Measurements from ENCODE around the gene RELN.
A peak's percentile ranks its signal among the peaks of the same experiment; 100 is the strongest.

Gene RELN

GRCh38 chr7:103877565-103877964, 111.9 kb downstream of the RELN start:
- Histone ChIP-seq H3K27me3 (ENCODE audit: control insufficient read depth, insufficient read depth, low read length) (no peaks in the 10 kb centered on the region), H3K36me3 (ENCODE audit: control insufficient read depth, insufficient read depth, low read length) (no peaks in the 10 kb centered on the region), H3K27ac (ENCODE audit: low read length) (no peak overlapping the region), H3K4me3 (ENCODE audit: low read length) (no peak overlapping the region), H3K4me1 (ENCODE audit: control insufficient read depth, insufficient read depth, low read length) (no peaks in the 10 kb centered on the region), H3K9me3 (ENCODE audit: control insufficient read depth, insufficient read depth, low read length) (no peaks in the 10 kb centered on the region)
- no CpG with 5 or more reads among the region's 3 CpGs for WGBS (ENCODE audit: insufficient coverage, insufficient read length)
- no peak for DNase-seq (ENCODE audit: low read depth, low spot score)

DNA sequence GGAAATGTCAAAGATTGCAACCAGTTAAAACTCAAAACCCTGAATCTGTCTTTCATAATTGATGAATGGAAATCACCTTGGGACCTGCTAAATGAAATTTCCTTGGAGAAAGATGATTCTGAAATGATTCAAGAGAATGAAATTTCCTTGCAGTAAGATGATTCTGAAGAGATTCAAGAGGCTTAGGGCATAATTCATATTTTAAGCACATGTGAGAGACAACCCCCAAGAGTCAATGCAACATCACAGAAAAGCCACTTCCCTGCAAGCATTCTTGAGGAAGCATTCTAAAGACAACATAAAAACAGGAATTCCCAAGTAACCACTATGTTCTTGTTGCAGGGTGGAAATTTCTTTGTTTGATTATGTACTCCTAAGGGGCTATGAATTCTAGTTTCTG, 113.7 kb downstream of the RELN start:
- Histone ChIP-seq H3K27ac (ENCODE audit: low read length) (no peak overlapping the region), H3K9me3 (ENCODE audit: control insufficient read depth, insufficient read depth, low read length) (no peaks in the 10 kb centered on the region), H3K4me1 (ENCODE audit: control insufficient read depth, insufficient read depth, low read length) (no peaks in the 10 kb centered on the region), H3K27me3 (ENCODE audit: control insufficient read depth, insufficient read depth, low read length) (no peaks in the 10 kb centered on the region), H3K4me3 (ENCODE audit: low read length) (no peak overlapping the region), H3K36me3 (ENCODE audit: control insufficient read depth, insufficient read depth, low read length) (no peaks in the 10 kb centered on the region)
- DNase-seq (ENCODE audit: low read depth, low spot score) = no peak

DNA sequence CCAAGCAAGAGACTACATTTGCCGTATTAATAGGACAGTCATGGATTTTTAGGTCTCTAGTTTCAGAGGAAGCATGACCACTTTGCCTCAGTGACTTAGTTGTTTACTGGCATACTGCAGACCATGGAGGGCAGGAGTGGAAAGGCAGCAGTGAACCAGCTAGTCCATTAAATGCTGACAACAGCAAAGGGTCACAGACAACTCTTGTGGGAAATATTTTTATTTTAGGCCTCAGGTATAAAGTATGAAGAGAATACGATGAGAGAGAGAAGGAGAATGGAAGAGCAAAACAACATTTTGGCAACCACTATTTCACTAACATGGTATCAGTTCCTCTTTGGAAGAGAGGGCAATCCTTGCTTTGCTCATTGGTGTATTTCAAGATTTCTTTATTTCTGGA, 118.0 kb downstream of the RELN start:
- Histone ChIP-seq H3K36me3 (ENCODE audit: control insufficient read depth, insufficient read depth, low read length) (no peaks in the 10 kb centered on the region), H3K4me3 (ENCODE audit: low read length) (no peak overlapping the region), H3K4me1 (ENCODE audit: control insufficient read depth, insufficient read depth, low read length) (no peaks in the 10 kb centered on the region), H3K27me3 (ENCODE audit: control insufficient read depth, insufficient read depth, low read length) (no peaks in the 10 kb centered on the region), H3K27ac (ENCODE audit: low read length) (no peak overlapping the region), H3K9me3 (ENCODE audit: control insufficient read depth, insufficient read depth, low read length) (no peaks in the 10 kb centered on the region)
- WGBS (ENCODE audit: insufficient coverage, insufficient read length) = no CpG with 5 or more reads among the region's 2 CpGs
- no peak for DNase-seq (ENCODE audit: low read depth, low spot score)

GRCh38 chr7:103870664-103871063, 118.8 kb downstream of the RELN start:
- H3K4me1 ChIP-seq (ENCODE audit: control insufficient read depth, insufficient read depth, low read length) = no peaks in the 10 kb centered on the region
- no peaks in the 10 kb centered on the region for H3K9me3 ChIP-seq (ENCODE audit: control insufficient read depth, insufficient read depth, low read length)
- H3K27me3 ChIP-seq (ENCODE audit: control insufficient read depth, insufficient read depth, low read length) = no peaks in the 10 kb centered on the region
- DNase-seq (ENCODE audit: low read depth, low spot score) = no peak
- H3K27ac ChIP-seq (ENCODE audit: low read length) = no peak overlapping the region
- no CpG with 5 or more reads among the region's 3 CpGs for WGBS (ENCODE audit: insufficient coverage, insufficient read length)
- H3K4me3 ChIP-seq (ENCODE audit: low read length) = no peak overlapping the region
- H3K36me3 ChIP-seq (ENCODE audit: control insufficient read depth, insufficient read depth, low read length) = no peaks in the 10 kb centered on the region

DNA sequence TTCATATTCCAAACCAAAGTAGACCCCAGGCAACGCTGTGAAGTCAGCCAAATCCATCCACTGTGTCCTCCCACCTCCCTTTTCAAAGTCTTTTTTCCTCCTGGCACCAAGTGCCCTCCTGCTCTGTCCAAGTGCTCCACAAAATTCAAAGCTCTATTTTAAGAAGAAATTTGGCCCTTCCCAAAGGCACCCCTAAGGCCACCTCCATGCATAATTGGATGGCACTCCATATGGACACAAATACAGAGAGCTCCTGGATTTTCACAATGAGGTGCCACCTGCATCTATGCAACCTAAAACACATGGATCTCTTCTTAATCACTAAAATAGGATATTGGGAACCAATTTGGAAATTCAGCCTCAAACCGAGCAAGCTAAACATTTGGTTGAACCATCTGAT, 121.6 kb downstream of the RELN start:
- no peak overlapping the region for H3K27ac ChIP-seq (ENCODE audit: low read length)
- DNase-seq (ENCODE audit: low read depth, low spot score) = no peak
- H3K36me3 ChIP-seq (ENCODE audit: control insufficient read depth, insufficient read depth, low read length) = no peaks in the 10 kb centered on the region
- H3K9me3 ChIP-seq (ENCODE audit: control insufficient read depth, insufficient read depth, low read length) = no peaks in the 10 kb centered on the region
- H3K4me1 ChIP-seq (ENCODE audit: control insufficient read depth, insufficient read depth, low read length) = no peaks in the 10 kb centered on the region
- no CpG with 5 or more reads among the region's 2 CpGs for WGBS (ENCODE audit: insufficient coverage, insufficient read length)
- no peaks in the 10 kb centered on the region for H3K27me3 ChIP-seq (ENCODE audit: control insufficient read depth, insufficient read depth, low read length)
- H3K4me3 ChIP-seq (ENCODE audit: low read length) = no peak overlapping the region

DNA sequence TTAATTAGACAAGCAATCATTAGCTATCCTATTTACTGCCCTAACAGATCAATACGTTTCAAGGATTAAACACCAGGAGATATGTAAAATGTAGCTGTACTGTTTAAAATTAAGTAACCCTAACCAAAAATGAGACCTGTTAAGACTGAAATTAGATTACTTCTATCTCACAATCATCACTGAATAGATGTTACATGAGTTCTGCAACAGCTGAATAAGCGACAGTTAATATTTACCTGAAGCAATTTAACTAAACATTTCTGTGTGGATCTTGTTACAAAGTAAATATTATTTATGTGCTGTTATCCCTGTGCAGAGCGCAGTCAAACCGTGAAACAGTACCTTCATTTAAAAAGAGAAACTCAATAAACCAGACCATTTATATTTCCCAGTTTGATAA, 122.5 kb downstream of the RELN start:
- Histone ChIP-seq H3K36me3 (ENCODE audit: control insufficient read depth, insufficient read depth, low read length) (no peaks in the 10 kb centered on the region), H3K27ac (ENCODE audit: low read length) (no peak overlapping the region), H3K4me3 (ENCODE audit: low read length) (no peak overlapping the region), H3K9me3 (ENCODE audit: control insufficient read depth, insufficient read depth, low read length) (no peaks in the 10 kb centered on the region), H3K4me1 (ENCODE audit: control insufficient read depth, insufficient read depth, low read length) (no peaks in the 10 kb centered on the region), H3K27me3 (ENCODE audit: control insufficient read depth, insufficient read depth, low read length) (no peaks in the 10 kb centered on the region)
- DNase-seq (ENCODE audit: low read depth, low spot score) = no peak
- no CpG with 5 or more reads among the region's 4 CpGs for WGBS (ENCODE audit: insufficient coverage, insufficient read length)

- Histone ChIP-seq H3K27me3 (ENCODE audit: control insufficient read depth, insufficient read depth, low read length) (no peaks in the 10 kb centered on the region), H3K9me3 (ENCODE audit: control insufficient read depth, insufficient read depth, low read length) (no peaks in the 10 kb centered on the region), H3K36me3 (ENCODE audit: control insufficient read depth, insufficient read depth, low read length) (no peaks in the 10 kb centered on the region), H3K4me1 (ENCODE audit: control insufficient read depth, insufficient read depth, low read length) (no peaks in the 10 kb centered on the region), H3K27ac (ENCODE audit: low read length) (no peak overlapping the region), H3K4me3 (ENCODE audit: low read length) (no peak overlapping the region)
- DNase-seq (ENCODE audit: low read depth, low spot score) = no peak
- no CpG with 5 or more reads among the region's 5 CpGs for WGBS (ENCODE audit: insufficient coverage, insufficient read length)
These were observed 124.0 kb downstream of the RELN start for GRCh38 chr7:103865442-103865841.

DNA sequence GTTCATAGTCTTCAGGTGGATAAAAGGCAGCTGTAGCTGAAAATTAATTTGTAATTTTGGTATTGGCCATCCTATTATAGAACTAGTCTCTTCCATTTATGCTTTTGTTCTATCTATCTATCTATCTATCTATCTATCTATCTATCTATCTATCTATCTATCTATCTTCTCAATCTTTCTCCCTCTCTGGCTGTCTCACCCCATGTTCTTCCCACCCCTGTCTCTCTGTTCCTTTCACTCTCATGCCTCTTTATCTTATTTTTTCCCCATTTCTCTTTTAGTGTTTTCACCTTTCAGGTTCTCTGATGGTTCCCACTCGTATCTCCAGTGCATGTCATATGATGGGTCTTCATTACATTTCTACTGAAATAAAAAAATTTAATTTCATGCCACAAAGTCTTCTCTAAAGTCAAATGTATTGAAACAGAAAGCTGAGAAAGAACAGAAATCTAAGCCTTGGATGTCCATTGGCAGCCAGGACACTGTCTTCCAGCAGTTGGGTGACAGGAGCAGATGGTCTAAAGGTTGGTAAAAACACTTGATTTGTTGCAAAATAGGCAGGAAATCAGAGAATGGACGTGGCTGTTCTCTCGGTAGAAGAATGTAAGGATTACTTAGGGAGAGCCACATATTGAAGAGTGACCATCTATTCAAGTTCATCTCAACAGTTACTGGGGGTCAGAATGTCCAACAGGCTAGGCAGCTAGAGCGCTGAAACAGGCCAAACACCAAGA, 127.0 kb downstream of the RELN start:
- no peaks in the 10 kb centered on the region for H3K27me3 ChIP-seq (ENCODE audit: control insufficient read depth, insufficient read depth, low read length)
- H3K36me3 ChIP-seq (ENCODE audit: control insufficient read depth, insufficient read depth, low read length) = no peaks in the 10 kb centered on the region
- DNase-seq (ENCODE audit: low read depth, low spot score) = no peak
- no peak overlapping the region for H3K4me3 ChIP-seq (ENCODE audit: low read length)
- WGBS (ENCODE audit: insufficient coverage, insufficient read length) = no CpG with 5 or more reads among the region's 4 CpGs
- no peak overlapping the region for H3K27ac ChIP-seq (ENCODE audit: low read length)
- no peaks in the 10 kb centered on the region for H3K9me3 ChIP-seq (ENCODE audit: control insufficient read depth, insufficient read depth, low read length)
- no peaks in the 10 kb centered on the region for H3K4me1 ChIP-seq (ENCODE audit: control insufficient read depth, insufficient read depth, low read length)

GRCh38 chr7:103859709-103860108, 129.7 kb downstream of the RELN start:
- no peaks in the 10 kb centered on the region for H3K4me1 ChIP-seq (ENCODE audit: control insufficient read depth, insufficient read depth, low read length)
- no peak overlapping the region for H3K4me3 ChIP-seq (ENCODE audit: low read length)
- no peak for DNase-seq (ENCODE audit: low read depth, low spot score)
- no peaks in the 10 kb centered on the region for H3K9me3 ChIP-seq (ENCODE audit: control insufficient read depth, insufficient read depth, low read length)
- no peak overlapping the region for H3K27ac ChIP-seq (ENCODE audit: low read length)
- no CpG with 5 or more reads among the region's 3 CpGs for WGBS (ENCODE audit: insufficient coverage, insufficient read length)
- no peaks in the 10 kb centered on the region for H3K27me3 ChIP-seq (ENCODE audit: control insufficient read depth, insufficient read depth, low read length)
- H3K36me3 ChIP-seq (ENCODE audit: control insufficient read depth, insufficient read depth, low read length) = no peaks in the 10 kb centered on the region

DNA sequence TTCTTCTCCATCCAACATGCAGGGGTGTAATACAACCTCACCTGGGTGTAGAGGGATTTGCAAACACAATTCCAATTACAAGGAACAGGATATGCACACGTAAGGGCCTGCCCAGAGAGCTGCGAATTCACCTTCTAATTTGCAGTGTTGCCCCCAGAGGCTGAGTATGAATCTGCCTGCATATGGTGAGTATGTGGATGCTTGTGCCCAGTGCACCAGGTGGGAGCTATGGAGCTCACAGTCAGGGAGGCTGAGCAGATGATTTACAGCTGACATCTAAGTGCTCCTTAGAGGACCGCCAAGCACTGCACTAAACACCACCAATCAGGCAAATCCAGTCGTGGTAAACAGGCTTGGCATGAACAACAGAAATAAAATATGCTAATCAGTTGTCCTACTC, 132.0 kb downstream of the RELN start:
- Histone ChIP-seq H3K27me3 (ENCODE audit: control insufficient read depth, insufficient read depth, low read length) (no peaks in the 10 kb centered on the region), H3K9me3 (ENCODE audit: control insufficient read depth, insufficient read depth, low read length) (no peaks in the 10 kb centered on the region), H3K27ac (ENCODE audit: low read length) (no peak overlapping the region), H3K4me3 (ENCODE audit: low read length) (no peak overlapping the region), H3K36me3 (ENCODE audit: control insufficient read depth, insufficient read depth, low read length) (no peaks in the 10 kb centered on the region), H3K4me1 (ENCODE audit: control insufficient read depth, insufficient read depth, low read length) (no peaks in the 10 kb centered on the region)
- WGBS (ENCODE audit: insufficient coverage, insufficient read length) = no CpG with 5 or more reads among the region's 4 CpGs
- peak; percentile 29 for DNase-seq (ENCODE audit: low read depth, low spot score)

- no peak overlapping the region for H3K27ac ChIP-seq (ENCODE audit: low read length)
These were observed 132.5 kb downstream of the RELN start for GRCh38 chr7:103856929-103857328.

More at GRCh38 chr7:103856929-103857328, 132.5 kb downstream of the RELN start:
- Histone ChIP-seq H3K36me3 (ENCODE audit: control insufficient read depth, insufficient read depth, low read length) (no peaks in the 10 kb centered on the region), H3K27me3 (ENCODE audit: control insufficient read depth, insufficient read depth, low read length) (no peaks in the 10 kb centered on the region), H3K9me3 (ENCODE audit: control insufficient read depth, insufficient read depth, low read length) (no peaks in the 10 kb centered on the region), H3K4me1 (ENCODE audit: control insufficient read depth, insufficient read depth, low read length) (no peaks in the 10 kb centered on the region), H3K4me3 (ENCODE audit: low read length) (no peak overlapping the region)
- no peak for DNase-seq (ENCODE audit: low read depth, low spot score)
